GM19468 (cell line): ENCODE results near the gene TFAM.
"Not testable (repeated sequence)": the region's sequence is repeated elsewhere in the genome, so short reads cannot be mapped to it uniquely, and the experiment has no call there.

Experiments
- ATAC-seq: cut with Tn5 transposase; IDR thresholded peaks from one replicate; pipeline ENCODE4 v1.9.1; 2021; ENCODE audit warnings: mild to moderate bottlenecking, moderate library complexity, moderate number of reproducible peaks; ENCODE audit not compliant: unreplicated experiment; ENCODE audit errors: extremely low read depth

The TFAM gene

DNA sequence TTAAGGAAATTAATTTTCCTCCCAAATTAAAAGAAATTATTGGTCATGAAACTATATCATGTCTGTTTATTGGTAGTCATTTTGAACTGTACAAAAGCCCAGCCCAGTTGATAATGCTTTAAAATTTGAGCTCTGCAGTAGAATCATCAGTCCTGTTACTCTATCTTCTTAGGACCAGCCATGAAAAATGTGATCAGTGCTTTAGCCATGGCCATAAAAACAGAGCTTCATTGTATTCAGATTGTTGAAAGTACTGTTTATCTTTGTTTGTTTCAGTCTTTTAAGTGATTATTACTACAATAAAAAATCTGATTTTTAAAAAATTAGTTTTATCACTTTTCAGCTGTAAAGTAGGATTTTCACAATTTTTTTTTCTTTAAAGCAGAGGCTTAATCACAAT lies 13.7 kb upstream of the TFAM start:
- ATAC-seq: no peak

DNA sequence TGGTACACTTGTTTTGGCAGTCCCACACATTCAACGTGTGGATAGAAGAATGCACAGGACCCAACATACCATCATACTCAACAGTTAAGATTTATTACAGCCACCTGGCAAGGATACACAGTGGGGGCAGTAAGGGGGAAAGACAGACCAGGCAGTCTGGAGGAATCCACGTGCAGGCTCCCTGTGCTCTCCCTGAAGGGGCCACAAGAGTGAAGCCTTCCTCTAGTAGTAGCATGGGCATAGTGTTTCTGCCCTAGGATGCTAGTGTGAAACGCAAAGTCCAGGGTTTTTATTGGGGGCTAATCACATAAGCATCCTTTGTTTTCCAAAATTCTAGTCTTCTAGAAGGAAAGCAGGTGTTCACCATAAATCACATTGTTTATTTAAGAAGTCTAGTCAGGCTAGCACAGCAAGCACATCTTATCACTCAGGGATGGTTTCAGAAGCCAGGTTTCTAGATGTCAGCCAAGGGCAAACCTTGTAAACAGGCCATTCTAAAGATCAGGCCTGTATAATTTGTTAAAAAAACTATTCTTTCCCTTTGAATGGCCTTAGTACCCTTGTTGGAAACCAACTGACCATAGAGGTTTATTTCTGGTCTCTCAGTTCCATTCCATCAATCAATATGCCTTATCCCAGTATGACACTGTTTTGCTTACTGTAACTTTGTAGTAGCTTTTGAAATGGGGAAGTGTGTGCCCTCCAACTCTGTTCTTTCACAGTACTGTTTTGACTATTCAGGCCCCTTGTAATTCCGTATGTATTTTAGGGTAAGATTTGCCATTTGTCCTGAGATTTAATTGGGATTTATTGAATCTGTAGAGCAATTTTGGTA lies 12.4 kb upstream of the TFAM start:
- peak; percentile 78 for ATAC-seq

DNA sequence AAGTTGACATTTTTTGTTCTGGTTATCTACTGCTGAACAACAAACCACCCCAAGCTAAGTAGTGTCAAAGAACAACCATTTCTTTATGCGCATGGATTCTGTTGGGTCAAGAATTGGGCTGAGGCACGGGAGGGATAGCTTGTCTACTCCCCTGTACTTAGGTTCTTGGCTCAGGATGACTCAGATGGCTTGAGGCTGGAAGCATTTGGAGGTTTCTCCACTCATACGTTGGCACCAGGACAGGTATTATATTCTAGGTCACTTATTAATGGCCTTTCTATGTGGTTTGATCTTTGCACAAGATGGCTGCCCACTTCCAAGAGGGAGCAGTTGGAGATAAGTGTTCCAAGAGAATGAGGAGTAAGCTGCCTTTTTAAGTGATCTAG lies 11.8 kb upstream of the TFAM start:
- peak; percentile 11 for ATAC-seq

DNA sequence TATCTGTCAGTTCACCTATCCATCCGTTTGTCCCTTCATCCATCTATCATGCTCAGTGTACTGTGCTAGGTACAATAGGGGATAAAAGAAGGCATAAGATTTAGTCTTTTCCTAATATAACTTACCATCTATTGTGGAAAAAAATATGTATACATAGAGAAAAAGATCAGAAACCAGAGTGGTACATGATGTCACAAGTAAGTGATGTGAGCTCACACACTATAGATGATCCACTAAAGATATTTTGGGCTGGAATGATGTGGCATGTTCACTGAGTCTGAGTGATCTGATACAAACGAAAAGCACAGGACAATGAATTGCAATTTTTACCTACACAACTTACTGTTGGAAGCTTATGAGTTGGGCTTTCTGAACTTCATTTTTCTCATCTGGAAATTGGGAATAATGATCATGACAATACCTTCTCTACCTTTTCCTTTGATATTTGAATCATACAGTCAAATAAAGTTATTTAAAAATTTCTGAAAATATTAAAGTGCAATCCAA lies 2.7 kb upstream of the TFAM start:
- no peak for ATAC-seq

DNA sequence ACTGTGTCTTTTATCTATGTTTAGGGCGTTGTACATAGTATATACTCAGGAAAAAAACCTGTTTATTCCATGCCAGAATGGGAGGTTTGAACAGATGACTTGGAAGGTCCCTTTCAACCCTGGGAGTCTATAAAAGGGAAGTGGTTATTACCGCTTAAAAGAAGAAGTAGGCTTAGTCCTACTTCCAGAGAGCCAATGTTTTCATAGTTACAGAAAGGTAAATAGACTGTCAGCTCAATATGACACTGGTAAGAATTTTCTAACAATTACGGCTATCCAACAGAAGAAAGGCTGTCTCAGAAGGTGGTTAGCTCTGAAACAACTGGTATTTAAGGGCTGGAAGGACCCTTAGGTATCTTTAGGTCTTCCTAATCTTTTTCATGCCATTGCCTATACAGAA lies 1.1 kb upstream of the TFAM start:
- ATAC-seq: peak; percentile 70

DNA sequence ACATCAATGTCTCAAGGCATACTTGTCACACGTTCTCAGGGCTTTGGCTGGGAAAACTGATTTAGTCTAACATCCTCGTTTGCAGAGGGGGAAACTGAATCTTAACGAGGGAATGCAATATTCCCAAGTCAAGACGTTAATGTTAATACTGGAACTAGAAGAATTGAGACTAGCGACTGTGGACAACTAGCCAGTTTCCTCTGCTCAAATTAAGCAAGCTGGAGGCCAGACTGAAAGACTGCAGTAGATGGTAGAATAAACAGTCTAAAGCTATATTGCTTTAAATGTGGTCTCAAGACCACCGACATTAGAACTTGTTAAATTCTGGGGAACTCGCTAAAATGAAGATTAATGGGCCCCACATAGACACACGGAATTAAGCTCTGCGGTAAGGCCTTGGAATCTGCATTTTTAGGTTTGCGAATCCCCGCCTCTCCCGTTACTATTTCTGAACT lies 639 bp upstream of the TFAM start:
- no peak for ATAC-seq

DNA sequence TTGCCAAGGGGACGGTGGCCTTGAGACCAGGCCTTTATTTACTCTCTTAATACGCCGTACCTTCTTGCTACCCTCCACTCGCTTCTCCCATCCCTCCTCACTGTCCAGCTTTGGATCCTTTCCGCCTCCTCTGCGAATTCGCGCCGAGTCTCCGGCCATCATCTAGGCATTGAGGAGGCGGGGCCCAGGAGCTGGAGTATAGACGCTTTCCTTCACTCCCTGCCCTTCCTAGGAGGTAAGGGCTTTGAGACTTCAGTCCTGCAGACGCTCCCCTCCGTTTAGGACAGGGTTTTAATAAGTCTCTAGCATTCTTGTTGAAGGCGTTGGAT lies 538 bp downstream of the TFAM start:
- no peak for ATAC-seq

DNA sequence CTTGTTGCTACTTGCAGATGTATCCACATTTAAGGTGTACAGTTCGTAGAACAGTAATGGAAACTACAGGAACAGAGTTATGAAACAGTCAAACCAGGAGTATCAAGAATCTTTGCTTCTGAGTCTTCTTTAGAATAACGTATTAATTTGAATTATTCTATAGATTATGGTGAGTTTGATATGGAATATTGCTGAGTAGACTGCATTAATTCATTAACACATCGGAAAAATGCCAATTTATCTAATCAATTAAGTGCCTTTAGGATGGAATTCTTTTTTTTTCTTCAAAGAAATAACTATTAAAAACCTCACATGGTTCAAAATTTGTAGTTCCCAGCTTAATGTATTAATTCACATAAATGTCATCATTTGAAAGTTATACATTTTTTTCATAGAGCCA lies 3.8 kb downstream of the TFAM start:
- no peak for ATAC-seq

DNA sequence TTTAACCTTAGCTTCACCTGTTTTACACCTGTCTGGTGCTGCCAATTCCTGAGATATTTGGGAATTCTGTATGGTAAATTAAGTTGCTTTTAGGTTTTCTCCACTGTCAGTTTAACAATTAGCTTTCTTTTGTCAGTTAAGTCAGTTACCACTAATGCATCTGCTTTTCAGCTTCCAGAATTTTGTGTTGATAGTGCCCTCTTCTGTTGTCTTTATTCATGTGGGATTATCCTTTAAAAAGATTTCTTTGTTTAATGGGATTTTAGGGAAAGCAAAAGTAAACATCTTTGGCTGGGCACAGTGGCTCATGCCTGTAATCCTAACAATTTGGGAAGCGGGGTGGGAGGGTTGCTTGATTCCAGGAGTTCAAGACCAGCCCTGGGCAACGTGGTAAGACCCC lies 8.1 kb downstream of the TFAM start:
- ATAC-seq: no peak

DNA sequence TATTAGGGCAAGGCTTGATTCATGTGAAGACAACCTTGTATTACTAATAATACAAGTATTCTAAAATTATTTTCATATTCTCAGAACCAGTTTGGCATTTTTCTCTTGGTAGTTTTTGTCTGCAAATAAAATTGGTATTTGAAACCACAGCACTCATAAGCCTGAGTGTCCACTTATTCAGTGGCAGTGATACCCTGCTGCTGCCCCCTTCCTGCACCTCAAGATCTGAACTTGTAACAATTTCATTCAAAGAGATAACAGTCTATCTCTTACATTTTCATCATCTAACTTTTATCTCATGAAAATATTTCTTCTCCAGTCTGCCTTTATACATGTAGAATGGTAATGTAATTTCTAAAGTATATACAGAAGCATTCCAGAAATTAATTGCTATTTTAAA lies 9.3 kb downstream of the TFAM start:
- ATAC-seq: no peak

DNA sequence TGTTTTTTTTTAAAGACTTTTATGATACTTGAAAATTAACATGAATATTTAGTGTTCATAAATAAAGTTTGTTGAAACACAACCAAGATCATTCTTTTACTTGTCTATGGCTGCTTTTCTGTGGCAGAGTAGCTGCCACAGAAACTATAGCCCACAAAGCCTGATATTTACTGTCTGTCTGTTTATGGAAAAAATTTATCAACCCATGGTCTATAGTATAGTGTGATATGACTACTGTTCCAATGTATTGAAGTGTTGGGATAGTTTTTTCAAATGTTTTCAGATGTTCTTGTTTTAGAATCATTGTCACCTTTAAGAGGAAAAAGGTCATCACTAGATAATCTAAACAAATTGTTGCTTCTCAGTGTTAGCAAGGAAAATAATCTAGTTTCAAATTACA lies 10.8 kb downstream of the TFAM start:
- no peak for ATAC-seq

DNA sequence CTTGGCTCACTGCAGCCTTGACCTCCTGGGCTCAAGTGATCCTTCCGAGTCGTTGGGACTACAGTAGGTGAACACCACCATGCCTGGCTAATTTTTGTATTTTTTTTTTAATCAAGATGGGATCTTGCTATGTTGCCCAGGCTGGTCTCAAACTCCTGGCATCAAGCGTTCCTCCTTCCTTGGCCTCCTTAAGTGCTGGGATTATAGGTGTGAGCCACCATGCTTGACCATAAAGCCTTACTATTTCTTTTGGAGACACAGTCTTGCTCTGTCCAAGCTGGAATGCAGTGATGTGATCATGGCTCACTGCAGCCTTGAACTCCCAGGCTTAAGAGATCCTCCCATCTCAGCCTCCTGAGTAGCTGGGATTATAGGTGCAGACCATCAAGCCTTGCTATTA lies 12.6 kb downstream of the TFAM start:
- ATAC-seq: no peak

DNA sequence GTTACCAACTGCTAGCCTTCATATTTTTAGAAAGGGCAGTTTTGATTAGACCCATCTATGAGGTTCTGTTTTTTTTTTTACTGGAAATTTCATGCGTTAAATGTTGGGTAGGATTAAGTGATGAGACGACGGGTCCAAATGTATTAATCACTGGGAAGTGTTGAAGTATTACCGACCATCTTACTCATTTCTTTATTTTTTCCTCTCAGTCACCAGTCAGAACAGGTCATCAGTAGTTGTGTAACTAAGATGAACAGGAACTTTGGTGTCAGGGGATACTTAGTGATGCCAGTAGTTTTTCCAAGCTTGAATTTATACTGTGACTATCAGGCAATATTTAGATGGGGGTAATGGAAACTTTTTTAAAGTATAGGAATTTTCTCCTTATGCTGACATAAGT lies 14.2 kb downstream of the TFAM start:
- no peak for ATAC-seq

DNA sequence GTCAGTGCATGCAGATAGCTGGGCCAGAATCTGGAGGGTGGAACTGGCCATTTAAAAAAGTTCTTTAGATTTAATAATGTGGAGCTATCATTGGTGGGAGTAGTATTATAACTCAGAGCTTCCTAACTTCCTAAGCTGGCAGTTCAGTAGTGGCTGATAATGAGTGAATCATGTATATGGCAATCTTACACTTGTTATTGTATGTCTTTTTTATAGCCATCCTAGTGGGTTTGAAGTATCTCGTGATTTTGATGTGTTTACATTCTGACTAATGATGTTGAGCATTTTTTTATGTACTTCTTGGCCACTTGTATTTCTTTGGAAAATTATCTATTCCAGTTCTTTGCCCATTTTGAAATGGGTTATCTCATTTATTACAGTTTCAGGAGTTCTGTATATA lies 15.4 kb downstream of the TFAM start:
- ATAC-seq: no peak

DNA sequence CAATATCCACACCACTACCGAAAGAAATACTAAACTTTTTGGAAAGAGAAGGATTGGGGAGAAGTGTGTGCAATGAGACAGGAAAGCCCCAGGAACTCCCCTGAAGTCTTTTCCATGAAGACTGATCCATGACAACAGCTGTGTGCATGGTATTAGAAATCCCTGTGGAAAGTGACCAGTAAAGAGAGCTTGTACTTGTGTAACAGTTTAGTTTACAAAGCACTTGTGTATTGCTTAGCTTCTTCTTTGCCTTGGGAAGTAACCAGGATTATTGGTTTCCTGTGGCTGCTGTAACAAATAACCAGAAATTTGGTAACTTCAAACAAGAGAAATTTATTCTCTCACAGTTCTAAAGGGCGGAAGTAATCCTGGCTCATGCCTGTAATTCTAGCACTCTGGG lies 18.8 kb downstream of the TFAM start:
- no peak for ATAC-seq

DNA sequence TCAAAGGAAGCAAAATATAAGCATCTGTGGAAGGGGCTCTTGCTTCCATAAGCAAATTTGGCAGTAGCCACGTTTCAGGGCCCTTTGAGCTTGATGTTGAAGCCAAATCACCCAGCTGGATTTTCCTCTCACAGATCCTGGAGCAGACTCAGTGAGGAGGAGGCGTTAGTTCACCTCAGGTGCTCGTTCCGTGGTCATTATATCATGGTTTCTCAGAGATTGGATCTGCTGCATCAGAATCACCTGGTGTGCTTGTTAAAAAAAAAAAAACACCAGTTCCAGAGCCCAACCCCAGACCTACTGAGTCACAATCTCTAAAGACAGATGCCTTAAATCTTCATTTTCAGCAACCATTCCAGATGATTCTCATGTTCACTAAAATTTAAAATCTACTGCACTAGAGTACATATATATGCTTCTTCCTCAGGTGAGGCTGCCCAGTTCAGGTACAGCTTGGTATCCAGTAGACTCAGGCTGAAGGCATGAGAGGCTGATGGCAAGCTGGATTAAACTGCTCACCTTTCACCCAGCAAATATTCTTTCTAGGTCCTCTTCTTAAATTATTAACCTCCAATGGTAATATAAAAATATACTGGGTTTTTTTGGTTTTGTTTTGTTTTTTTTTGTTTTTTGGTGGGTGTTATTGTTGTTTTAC lies 24.9 kb downstream of the TFAM start:
- ATAC-seq: no peak

DNA sequence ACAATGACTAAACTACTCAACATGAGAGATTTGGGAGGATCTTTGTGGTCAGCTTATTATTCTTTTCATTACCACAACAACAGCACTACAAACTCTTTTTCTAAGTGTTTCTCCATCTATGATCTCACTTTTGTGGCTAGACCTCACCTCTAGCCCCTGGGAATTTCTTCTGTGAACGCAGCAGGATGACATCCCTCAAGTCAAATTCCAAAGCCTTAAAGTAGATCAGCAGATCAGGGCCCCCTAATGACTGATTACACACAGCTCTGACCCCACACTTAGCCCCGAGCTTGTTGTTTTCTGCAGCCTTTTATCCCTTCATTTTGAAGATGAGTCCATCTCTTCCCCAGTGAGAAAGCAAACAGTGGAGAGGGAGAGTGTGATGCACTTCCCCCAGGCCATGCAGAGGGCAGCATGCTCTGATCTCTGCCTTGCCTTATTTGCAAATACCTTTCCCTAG lies 27.3 kb downstream of the TFAM start:
- no peak for ATAC-seq

DNA sequence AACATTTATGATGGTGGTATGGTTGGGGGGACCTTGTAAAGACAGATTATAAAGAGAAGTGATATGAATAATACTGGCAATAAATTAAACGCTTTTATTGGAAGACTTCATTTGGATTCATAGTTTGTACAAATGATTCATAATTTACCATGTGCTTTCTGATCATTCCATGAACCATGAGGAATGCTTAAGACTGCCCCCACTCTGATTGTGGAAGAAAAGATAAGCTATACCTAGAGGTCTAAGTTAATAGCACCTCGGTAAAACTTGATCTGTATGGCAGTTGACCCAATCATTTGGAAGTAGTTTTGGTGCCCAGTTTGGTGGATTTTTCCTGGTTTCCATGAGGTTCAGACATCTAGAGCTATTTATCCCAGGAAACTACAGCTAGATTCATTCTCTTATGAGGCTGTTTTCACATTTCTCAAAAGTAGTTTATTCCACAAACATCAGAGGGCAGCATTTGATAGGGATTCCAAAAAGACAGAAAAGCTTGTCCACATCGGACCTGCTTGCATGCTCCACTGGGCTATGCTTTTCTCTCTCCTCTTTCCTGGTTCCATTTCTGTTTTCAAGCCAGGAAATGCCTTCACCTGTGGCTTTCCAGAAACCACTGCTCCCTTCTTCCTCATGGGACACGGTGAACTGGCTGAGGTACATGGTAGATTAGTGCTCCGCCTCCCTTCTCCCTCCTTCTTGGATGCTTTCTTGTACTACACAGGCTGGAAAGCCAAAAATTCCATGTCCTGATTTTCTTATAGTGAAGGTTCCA lies 29.2 kb downstream of the TFAM start:
- ATAC-seq: no peak

DNA sequence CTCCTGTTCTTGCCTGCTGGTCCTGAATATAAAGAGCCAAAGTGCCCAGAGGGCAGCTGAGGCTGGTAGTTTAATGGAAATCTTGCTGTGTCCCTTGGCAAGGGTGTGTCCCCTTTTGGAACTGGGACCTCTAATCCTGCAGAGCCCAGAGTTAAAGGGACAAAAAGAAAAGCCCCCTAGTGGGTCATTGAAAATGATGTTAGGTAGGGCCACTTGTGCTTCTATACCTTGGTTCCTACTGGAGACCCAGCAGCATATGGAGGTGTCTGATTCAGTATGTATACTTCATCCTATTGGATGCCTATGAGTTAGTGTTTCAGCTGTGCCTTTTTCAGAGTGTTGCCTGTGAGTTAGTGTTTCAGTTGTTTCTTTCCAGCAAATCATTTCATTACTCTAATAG lies 30.5 kb downstream of the TFAM start:
- ATAC-seq: no peak

DNA sequence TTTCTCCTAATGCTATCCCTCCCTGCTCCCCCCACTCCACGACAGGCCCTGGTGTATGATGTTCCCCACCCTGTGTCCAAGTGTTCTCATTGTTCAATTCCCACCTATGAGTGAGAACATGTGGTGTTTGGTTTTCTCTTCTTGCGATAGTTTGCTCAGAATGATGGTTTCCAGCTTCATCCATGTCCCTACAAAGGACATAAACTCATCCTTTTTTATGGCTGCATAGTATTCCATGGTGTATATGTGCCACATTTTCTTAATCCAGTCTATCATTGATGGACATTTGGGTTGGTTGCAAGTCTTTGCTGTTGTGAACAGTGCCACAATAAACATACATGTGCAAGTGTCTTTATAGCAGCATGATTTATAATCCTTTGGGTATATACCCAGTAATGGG lies 32.7 kb downstream of the TFAM start:
- not testable (repeated sequence) for ATAC-seq

DNA sequence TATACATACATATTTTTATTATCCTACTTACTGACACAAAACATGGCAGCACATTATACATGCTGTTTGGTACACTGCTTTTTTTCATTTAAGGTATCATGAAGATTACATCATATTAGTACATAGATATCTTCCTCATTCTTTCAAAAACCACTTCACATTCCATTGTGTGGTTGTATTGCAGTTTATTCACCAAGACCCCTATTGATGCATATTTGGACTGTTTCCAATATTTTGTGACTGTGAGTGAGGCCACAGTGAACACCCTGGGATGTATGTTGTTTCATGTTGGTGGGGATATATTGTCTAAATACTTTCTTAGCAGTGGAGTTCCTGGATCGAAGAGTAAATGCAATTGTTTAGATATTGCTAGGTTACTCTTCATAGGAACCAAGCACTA lies 39.0 kb downstream of the TFAM start:
- ATAC-seq: no peak
